Measurements from ENCODE around the gene ERC2. TPM values are rescaled to one million over a fixed set of nuclear protein-coding genes. Genes with fewer than 3 reads are reported as not detected.

Gene ERC2
- total and polyA plus RNA-seq, 11 donors, result 0.16 to 3.8 (median 1.6) TPM

- intact Hi-C loops (cut with DNase I), result loop anchor here in 1 of 10 donors (10.0 kb wide), 1 partner anchor 204 kb away; no protein-coding TSS in a partner anchor
- Histone ChIP-seq H3K36me3 (no peaks in the 10 kb centered on the region), H3K27me3 (peaks cover 0 to 14% (median 0%) of the 10 kb centered on the region in 9 donors), H3K9me3 (no peaks in the 10 kb centered on the region), H3K27ac (no peak overlapping the region), H3K4me1 (no peaks in the 10 kb centered on the region), H3K4me3 (no peak overlapping the region)
- 77 to 84% (median 80%) methylated on average over 9 of the region's 9 CpGs for WGBS, 4 donors
- no peak for TF ChIP-seq POLR2A (IDR thresholded peaks at IDR 0.05)
- no peak for TF ChIP-seq CTCF (IDR thresholded peaks at IDR 0.05)
- ATAC-seq (no peak), DNase-seq (no peak)
Observed at GRCh38 chr3:55521064-55521737, 947.1 kb downstream of the ERC2 start.

- no peak for ATAC-seq
- WGBS, 4 donors, result 77 to 93% (median 89%) methylated on average over 3 of the region's 3 CpGs
- intact Hi-C loops (cut with DNase I), result no loop called here
- Histone ChIP-seq H3K9me3 (no peaks in the 10 kb centered on the region), H3K4me1 (no peaks in the 10 kb centered on the region), H3K27ac (no peak overlapping the region), H3K4me3 (no peak overlapping the region), H3K36me3 (no peaks in the 10 kb centered on the region), H3K27me3 (peaks cover 0 to 13% (median 0%) of the 10 kb centered on the region in 9 donors)
- no peak for DNase-seq
- no peak for TF ChIP-seq POLR2A (IDR thresholded peaks at IDR 0.05)
- no peak for TF ChIP-seq CTCF (IDR thresholded peaks at IDR 0.05)
Observed at GRCh38 chr3:55519019-55519418, 949.2 kb downstream of the ERC2 start.

GRCh38 chr3:55518451-55518850 is 949.8 kb downstream of the ERC2 start:
- ATAC-seq (no peak), DNase-seq (no peak)
- Histone ChIP-seq H3K4me3 (no peak overlapping the region), H3K27ac (no peak overlapping the region), H3K9me3 (no peaks in the 10 kb centered on the region), H3K36me3 (no peaks in the 10 kb centered on the region), H3K27me3 (peaks cover 0 to 13% (median 0%) of the 10 kb centered on the region in 9 donors), H3K4me1 (no peaks in the 10 kb centered on the region)
- intact Hi-C loops (cut with DNase I), result no loop called here
- TF ChIP-seq CTCF (IDR thresholded peaks at IDR 0.05) (no peak), POLR2A (IDR thresholded peaks at IDR 0.05) (no peak)
- 80 to 85% (median 83%) methylated on average over 6 of the region's 6 CpGs for whole genome bisulfite sequencing, 4 donors

- H3K9me3 ChIP-seq, result no peaks in the 10 kb centered on the region
- H3K4me3 ChIP-seq, result no peak overlapping the region
- H3K27ac ChIP-seq, result no peak overlapping the region
- intact Hi-C loops (cut with DNase I), result no loop called here
- H3K27me3 ChIP-seq, result peaks cover 0 to 13% (median 0%) of the 10 kb centered on the region in 9 donors
- no peak for ATAC-seq
- WGBS, 4 donors, result 71 to 86% (median 78%) methylated on average over 10 of the region's 10 CpGs
- H3K36me3 ChIP-seq, result no peaks in the 10 kb centered on the region
- TF ChIP-seq CTCF (IDR thresholded peaks at IDR 0.05) (no peak), POLR2A (IDR thresholded peaks at IDR 0.05) (no peak)
- no peak for DNase-seq
- no peaks in the 10 kb centered on the region for H3K4me1 ChIP-seq
Observed at GRCh38 chr3:55516392-55517030, 951.8 kb downstream of the ERC2 start.

Measured in heart left ventricle (tissue), 16 donors.